Thoracic aorta (tissue), 2 donors: ENCODE results near the gene GDPD5. TPM values are rescaled to one million over a fixed set of nuclear protein-coding genes. Genes with fewer than 3 reads are reported as not detected.

Experiments used
- ATAC-seq: fragments of 150-250 bp; one replicate; pipeline ENCODE4 v1.8.0; 2017; ENCODE audit warnings: low read depth; ENCODE audit not compliant: insufficient number of reproducible peaks, low FRiP score
- DNase-seq: peaks from one replicate; pipeline ENCODE4 v3.0.0-alpha.2; 2020; ENCODE audit warnings: low spot score
- H3K27ac ChIP-seq, 2 donors: fragments of 200-600 bp; sonication (generic); 1 replicate in 1 of 2; 2 replicates in 1 of 2; pipeline ENCODE4 v1.5.1; 2016; ENCODE audit warnings: mild to moderate bottlenecking in 2 of 2, moderate library complexity in 2 of 2
- H3K27me3 ChIP-seq: fragments of 200-600 bp; sonication (generic); replicated peaks from 2 replicates; pipeline ENCODE4 v1.6.0; 2016; ENCODE audit warnings: mild to moderate bottlenecking; ENCODE audit not compliant: insufficient read depth
- H3K36me3 ChIP-seq: fragments of 200-600 bp; sonication (generic); one replicate; pipeline ENCODE4 v1.5.1; 2016
- H3K4me1 ChIP-seq, 2 donors: fragments of 200-600 bp; sonication (generic); 1 replicate in 1 of 2; 2 replicates in 1 of 2; pipeline versions ENCODE4 v1.5.1 to v1.6.0; 2016; ENCODE audit warnings: low read depth in 2 of 2, mild to moderate bottlenecking in 1 of 2; ENCODE audit not compliant: control insufficient read depth in 1 of 2
- H3K4me3 ChIP-seq: fragments of 200-600 bp; sonication (generic); 2 replicates; pipeline ENCODE4 v1.5.1; 2016; ENCODE audit warnings: mild to moderate bottlenecking
- H3K9me3 ChIP-seq: fragments of 200-600 bp; sonication (generic); 2 replicates; pipeline ENCODE4 v1.5.1; 2016
- total RNA-seq, 2 donors: library from RNA; depleted of rRNA; stranded (reverse); fragments of >200 nt; gene quantifications; one replicate each; pipeline versions ENCODE4 v1.1.0 to v1.2.3, GENCODE V29; 2016
- TF ChIP-seq, protein P1 (sequence below): fragments of 200-600 bp; sonication (generic); IDR thresholded peaks from one replicate; pipeline ENCODE4 v1.5.1; 2019; ENCODE audit warnings: antibody characterized with exemption

Gene GDPD5
- total RNA-seq, 2 donors from 2014 or later, result 30.8 to 34.9 TPM

DNA sequence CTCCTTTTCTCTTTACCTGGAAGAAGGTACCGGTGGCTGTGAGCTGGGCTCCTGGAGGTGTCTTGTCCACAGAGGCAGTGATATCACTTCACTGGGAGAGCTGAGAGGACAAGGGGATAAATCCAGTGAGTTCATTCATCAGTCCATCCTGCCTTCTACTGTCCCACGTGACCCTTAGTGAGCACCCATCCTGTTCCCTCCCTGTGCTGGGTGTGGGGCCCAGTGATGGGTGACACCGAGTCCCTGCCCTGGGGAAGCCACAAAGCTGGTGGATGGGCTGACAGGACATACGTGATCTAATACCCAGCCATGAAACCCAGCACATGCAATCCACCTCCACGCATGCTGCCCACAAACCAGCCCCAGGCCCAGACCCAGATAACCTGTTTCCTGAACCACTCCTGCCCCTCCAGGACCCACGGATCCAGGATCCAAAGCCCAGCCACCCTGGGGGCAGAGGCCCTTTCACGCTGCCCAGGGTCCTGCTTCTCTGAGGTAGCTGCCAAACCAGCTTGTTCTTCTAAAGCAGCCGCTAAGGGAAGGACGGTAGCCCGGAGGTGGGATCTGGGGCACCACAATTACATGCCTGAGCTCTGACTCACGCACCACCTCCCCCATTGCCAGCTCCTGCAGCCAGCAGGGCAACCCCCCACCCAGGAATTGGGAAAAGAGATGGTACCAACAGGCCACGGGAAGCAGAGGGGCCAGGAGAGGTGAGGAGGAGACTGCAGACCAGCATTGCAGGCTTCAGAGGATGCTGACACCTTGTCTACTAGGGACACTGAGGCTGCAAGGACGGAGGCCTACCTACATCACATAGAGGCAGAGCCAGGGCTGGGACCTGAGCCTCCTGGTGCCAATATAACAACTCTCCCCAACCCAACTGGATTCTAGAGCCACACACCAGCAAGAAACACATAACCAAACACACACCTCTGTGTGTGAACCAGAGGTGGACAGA lies 35.2 kb downstream of the GDPD5 start:
- no peak for ATAC-seq
- TF ChIP-seq, protein P1, sequence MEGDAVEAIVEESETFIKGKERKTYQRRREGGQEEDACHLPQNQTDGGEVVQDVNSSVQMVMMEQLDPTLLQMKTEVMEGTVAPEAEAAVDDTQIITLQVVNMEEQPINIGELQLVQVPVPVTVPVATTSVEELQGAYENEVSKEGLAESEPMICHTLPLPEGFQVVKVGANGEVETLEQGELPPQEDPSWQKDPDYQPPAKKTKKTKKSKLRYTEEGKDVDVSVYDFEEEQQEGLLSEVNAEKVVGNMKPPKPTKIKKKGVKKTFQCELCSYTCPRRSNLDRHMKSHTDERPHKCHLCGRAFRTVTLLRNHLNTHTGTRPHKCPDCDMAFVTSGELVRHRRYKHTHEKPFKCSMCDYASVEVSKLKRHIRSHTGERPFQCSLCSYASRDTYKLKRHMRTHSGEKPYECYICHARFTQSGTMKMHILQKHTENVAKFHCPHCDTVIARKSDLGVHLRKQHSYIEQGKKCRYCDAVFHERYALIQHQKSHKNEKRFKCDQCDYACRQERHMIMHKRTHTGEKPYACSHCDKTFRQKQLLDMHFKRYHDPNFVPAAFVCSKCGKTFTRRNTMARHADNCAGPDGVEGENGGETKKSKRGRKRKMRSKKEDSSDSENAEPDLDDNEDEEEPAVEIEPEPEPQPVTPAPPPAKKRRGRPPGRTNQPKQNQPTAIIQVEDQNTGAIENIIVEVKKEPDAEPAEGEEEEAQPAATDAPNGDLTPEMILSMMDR, result no peak
- H3K4me1 ChIP-seq, result peaks cover 0 to 7% of the 10 kb centered on the region in 2 donors
- H3K9me3 ChIP-seq, result no peaks in the 10 kb centered on the region
- H3K4me3 ChIP-seq, result no peak overlapping the region
- DNase-seq, result no peak
- H3K36me3 ChIP-seq, result no peaks in the 10 kb centered on the region
- H3K27me3 ChIP-seq, result no peaks in the 10 kb centered on the region
- no peak overlapping the region for H3K27ac ChIP-seq

DNA sequence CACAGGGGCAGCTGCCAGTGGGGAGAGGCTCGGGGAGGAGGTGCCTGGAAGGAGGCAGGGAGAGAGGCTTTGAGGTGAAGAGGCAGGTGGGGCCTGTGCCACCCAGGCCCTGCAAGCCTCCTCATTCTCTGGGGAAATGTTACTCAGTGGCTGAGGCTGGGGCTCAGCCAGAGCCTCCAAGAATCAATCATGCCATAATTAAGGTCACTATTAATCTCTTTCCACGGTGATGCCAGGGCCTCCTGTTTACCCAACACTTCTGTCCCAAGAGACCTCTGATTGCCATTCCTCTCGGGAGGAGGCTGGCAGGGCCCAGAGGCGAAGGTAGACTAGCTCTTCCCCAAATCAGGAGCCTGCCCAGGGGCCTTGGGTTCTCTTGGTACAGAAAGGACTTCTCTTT lies 38.4 kb downstream of the GDPD5 start:
- Histone ChIP-seq H3K4me3 (no peak overlapping the region), H3K36me3 (no peaks in the 10 kb centered on the region), H3K4me1 (peaks cover 0 to 15% of the 10 kb centered on the region in 2 donors), H3K27me3 (no peaks in the 10 kb centered on the region), H3K9me3 (no peaks in the 10 kb centered on the region), H3K27ac (no peak overlapping the region)
- TF ChIP-seq, protein P1, result no peak
- DNase-seq (no peak), ATAC-seq (no peak)

DNA sequence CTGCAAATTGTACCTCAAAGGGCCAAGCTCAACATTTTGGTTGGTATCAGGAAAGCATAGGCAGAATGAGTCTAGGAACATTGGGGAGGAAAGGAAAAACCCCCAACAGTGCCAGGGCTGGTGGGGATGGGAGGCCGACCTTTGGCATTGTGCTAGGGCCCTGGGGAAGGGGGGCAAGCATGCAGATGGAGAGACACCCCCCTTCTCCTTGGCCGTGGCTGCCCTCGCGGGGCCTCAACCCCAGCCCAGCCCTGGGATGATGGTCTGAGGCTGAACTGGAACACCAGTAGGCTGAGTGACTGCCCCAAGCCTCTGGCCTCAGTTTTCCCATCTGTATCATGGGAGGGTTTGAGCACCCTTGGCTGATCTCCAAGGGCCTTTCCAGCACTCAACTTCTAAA lies 40.0 kb downstream of the GDPD5 start:
- no peaks in the 10 kb centered on the region for H3K9me3 ChIP-seq
- H3K27me3 ChIP-seq, result no peaks in the 10 kb centered on the region
- TF ChIP-seq, protein P1, result no peak
- no peaks in the 10 kb centered on the region for H3K36me3 ChIP-seq
- H3K4me1 ChIP-seq, result peaks cover 0 to 18% of the 10 kb centered on the region in 2 donors
- no peak for ATAC-seq
- no peak for DNase-seq
- H3K27ac ChIP-seq, result no peak overlapping the region
- no peak overlapping the region for H3K4me3 ChIP-seq

DNA sequence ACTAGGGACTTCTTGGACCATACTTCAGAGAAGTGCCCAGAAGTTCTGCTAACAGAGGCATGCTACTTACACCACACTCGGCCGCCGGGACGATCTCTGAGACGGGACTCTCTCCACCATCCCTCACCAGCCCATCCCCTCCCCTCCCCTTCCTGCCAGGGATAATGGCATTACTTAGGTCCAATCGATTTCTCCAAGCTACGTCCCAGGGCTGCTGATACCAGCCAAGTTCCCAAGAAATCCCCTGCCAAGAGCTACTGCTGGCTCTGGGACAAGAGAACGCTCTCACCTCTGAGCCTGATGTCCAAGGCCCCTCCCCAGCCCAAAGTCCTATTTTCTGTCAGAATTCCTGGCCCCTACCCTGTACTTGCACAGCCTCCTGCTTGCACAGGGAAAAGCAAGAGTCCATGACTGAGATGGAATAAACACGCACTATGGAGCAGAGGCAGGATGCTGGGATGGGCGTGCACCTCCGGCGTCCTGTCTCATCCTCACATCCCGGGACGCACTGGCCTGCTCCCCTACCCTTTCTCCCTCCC lies 42.7 kb downstream of the GDPD5 start:
- ATAC-seq (no peak), DNase-seq (no peak)
- no peak overlapping the region for H3K4me3 ChIP-seq
- H3K36me3 ChIP-seq, result no peaks in the 10 kb centered on the region
- TF ChIP-seq, protein P1, result no peak
- no peaks in the 10 kb centered on the region for H3K27me3 ChIP-seq
- no peaks in the 10 kb centered on the region for H3K9me3 ChIP-seq
- no peak overlapping the region for H3K27ac ChIP-seq
- H3K4me1 ChIP-seq, result peaks cover 0 to 23% of the 10 kb centered on the region in 2 donors

DNA sequence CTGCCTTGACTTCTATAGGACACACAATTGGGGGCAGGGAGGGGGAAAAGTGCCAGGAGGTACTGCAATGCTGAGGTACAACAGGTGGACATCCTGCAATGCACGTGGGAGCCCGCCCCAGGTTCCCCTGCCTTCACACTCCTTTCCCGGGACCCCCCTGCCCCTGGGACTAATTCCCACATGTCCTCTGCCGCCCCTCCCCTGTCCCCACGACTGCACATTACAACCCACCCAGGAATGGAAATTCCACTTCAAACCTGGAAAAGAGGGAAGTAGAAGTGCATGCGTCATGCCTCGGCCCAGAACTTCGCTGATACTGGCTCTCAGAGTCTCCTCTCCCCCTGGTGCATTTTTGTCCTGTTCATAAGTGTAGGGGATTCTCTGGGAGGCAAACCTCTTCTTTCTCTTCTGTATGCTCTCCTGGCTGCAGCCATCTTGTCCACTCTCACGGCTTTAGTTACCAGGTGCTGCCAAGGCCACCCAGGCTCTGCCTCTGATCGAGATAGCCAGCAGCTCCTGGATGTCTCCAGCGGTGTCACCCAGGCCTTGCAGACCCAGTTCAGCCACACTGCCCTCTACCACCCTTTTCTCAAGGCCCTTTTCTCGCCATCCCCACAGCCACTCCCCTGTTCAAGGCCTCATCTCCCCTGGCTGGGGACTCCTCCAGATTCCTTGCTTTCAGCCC lies 43.7 kb downstream of the GDPD5 start:
- ATAC-seq (no peak), DNase-seq (no peak)
- Histone ChIP-seq H3K4me1 (peaks cover 0 to 16% of the 10 kb centered on the region in 2 donors), H3K9me3 (no peaks in the 10 kb centered on the region), H3K36me3 (no peaks in the 10 kb centered on the region), H3K27ac (no peak overlapping the region), H3K27me3 (no peaks in the 10 kb centered on the region), H3K4me3 (no peak overlapping the region)
- TF ChIP-seq, protein P1, result no peak
